ENCODE data around the gene OSR1. TPM values are rescaled to one million over a fixed set of nuclear protein-coding genes. Genes with fewer than 3 reads are reported as not detected.
"Not testable (repeated sequence)": the region's sequence is repeated elsewhere in the genome, so short reads cannot be mapped to it uniquely, and the experiment has no call there.

OSR1 gene
- total and polyA plus RNA-seq, 2 experiments from 2014 or later: 0.24 TPM; not detected in 1

- H3K27ac Mint-ChIP-seq: peak overlapping the region; percentile 92
- peaks cover 12% of the 10 kb centered on the region; the same call in 2 of the 3 replicates for H3K36me3 Mint-ChIP-seq (ENCODE audit: low read depth)
- H3K4me1 ChIP-seq (ENCODE audit: insufficient read depth); H4K20me1 ChIP-seq (replicated peaks; ENCODE audit: insufficient read depth); H3K79me2 ChIP-seq (replicated peaks; ENCODE audit: insufficient read depth); H3K36me3 ChIP-seq (ENCODE audit: insufficient read depth); H3K27me3 ChIP-seq (ENCODE audit: insufficient read depth); H3K27me3 Mint-ChIP-seq (ENCODE audit: insufficient read depth, low read depth, poor library complexity); H3K9me2 ChIP-seq (ENCODE audit: insufficient read depth); H3F3A ChIP-seq (replicated peaks; ENCODE audit: low read depth): not testable (repeated sequence)
- peak overlapping the region; percentile 30 for H2AFZ ChIP-seq
- peak overlapping the region; percentile 38 for H3K4me3 ChIP-seq
- H3K4me2 ChIP-seq: peak overlapping the region; percentile 46
- H3K4me3 Mint-ChIP-seq: peak overlapping the region; percentile 38; the same call in 2 of the 3 replicates
- DNase-seq (ENCODE audit: low spot score) (peak; percentile 30), ATAC-seq (peak; percentile 54)
- H3K4me1 Mint-ChIP-seq: peaks cover 12% of the 10 kb centered on the region
- peaks cover 20% of the 10 kb centered on the region for H3K9me3 Mint-ChIP-seq
- H3K27ac ChIP-seq (ENCODE audit: low read depth): peak overlapping the region; percentile 10; the same call in 1 of the 2 replicates
These were observed 52.9 kb downstream of the OSR1 start for GRCh38 chr2:19305400-19306055.

GRCh38 chr2:19301706-19302105 is 56.7 kb downstream of the OSR1 start:
- Histone ChIP-seq H3K27ac (ENCODE audit: low read depth) (no peak overlapping the region), H3K79me2 (replicated peaks; ENCODE audit: insufficient read depth) (no peaks in the 10 kb centered on the region), H4K20me1 (replicated peaks; ENCODE audit: insufficient read depth) (no peaks in the 10 kb centered on the region), H3F3A (replicated peaks; ENCODE audit: low read depth) (no peaks in the 10 kb centered on the region), H3K9me2 (ENCODE audit: insufficient read depth) (peaks cover 5% of the 10 kb centered on the region; the same call in 1 of the 2 replicates), H2AFZ (no peak overlapping the region), H3K4me1 (ENCODE audit: insufficient read depth) (peaks cover 5% of the 10 kb centered on the region), H3K4me3 (no peak overlapping the region), H3K4me2 (no peak overlapping the region), H3K36me3 (ENCODE audit: insufficient read depth) (no peaks in the 10 kb centered on the region), H3K27me3 (ENCODE audit: insufficient read depth) (no peaks in the 10 kb centered on the region)
- no peak for DNase-seq (ENCODE audit: low spot score)
- Mint-ChIP-seq H3K27me3 (ENCODE audit: insufficient read depth, low read depth, poor library complexity) (no peaks in the 10 kb centered on the region), H3K36me3 (ENCODE audit: low read depth) (peaks cover 9% of the 10 kb centered on the region; the same call in 2 of the 3 replicates), H3K4me3 (no peak overlapping the region), H3K9me3 (peaks cover 10% of the 10 kb centered on the region), H3K27ac (peak overlapping the region; percentile 43; the same call in 1 of the 2 replicates), H3K4me1 (peaks cover 12% of the 10 kb centered on the region)
- TF ChIP-seq ETS1 (IDR thresholded peaks at IDR 0.05): no peak
- no peak for ATAC-seq

Small RNA genes within 50 kb of the gene (microRNA-seq; reads per million reads assigned to microRNA genes)
- gene MIR4757: not detected

Small RNA genes within 50 kb of the gene (small RNA-seq; reads per million reads assigned to genes)
- gene MIR4757 (ENCODE audit: low replicate concordance): not detected

Data from GM23338 (cell line).